ENCODE results near the gene AVPI1.

The AVPI1 gene, protein sequence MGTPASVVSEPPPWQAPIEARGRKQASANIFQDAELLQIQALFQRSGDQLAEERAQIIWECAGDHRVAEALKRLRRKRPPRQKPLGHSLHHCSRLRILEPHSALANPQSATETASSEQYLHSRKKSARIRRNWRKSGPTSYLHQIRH
- total RNA-seq = 2.5 to 11.1 reads per million in 2 donors

- DNase-seq = peak; percentile 95
Observed at GRCh38 chr10:97686962-97687784, at the start of gene AVPI1. TSS of gene AVPI1 (minus strand) at chr10:97687241. CDS start at chr10:97679905, 7,336 bp downstream.

GRCh38 chr10:97736403-97736901 lies 49.4 kb upstream of the AVPI1 start:
- DNase-seq = no peak

GRCh38 chr10:97734021-97734420 lies 47.0 kb upstream of the AVPI1 start:
- DNase-seq = no peak

DNA sequence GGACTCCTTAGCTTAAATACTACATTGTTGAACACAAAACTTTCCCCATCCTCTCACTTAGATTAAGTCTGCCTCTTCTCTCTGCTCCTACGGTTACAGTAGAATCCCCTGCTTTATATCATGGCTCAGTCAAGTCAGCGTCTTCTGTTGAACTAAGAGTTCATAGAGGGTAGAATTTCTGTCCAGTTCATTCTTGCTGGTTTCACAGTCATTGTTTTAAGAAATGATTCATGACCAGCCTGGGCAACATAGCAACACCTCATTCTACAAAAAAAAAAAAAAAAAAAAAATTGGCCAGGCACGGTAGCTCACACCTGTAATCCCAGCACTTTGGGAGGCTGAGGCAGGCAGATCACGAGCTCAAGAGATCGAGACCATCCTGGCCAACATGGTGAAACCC lies 46.2 kb upstream of the AVPI1 start:
- DNase-seq = no peak

GRCh38 chr10:97732052-97732359 lies 45.0 kb upstream of the AVPI1 start:
- no peak for DNase-seq

GRCh38 chr10:97731346-97732051 lies 44.5 kb upstream of the AVPI1 start:
- DNase-seq = peak; percentile 52

GRCh38 chr10:97729014-97729413 lies 42.0 kb upstream of the AVPI1 start:
- DNase-seq = no peak

- DNase-seq = no peak
Observed at GRCh38 chr10:97726636-97727178, 39.7 kb upstream of the AVPI1 start.

GRCh38 chr10:97724341-97724941 lies 37.4 kb upstream of the AVPI1 start:
- DNase-seq = no peak

DNA sequence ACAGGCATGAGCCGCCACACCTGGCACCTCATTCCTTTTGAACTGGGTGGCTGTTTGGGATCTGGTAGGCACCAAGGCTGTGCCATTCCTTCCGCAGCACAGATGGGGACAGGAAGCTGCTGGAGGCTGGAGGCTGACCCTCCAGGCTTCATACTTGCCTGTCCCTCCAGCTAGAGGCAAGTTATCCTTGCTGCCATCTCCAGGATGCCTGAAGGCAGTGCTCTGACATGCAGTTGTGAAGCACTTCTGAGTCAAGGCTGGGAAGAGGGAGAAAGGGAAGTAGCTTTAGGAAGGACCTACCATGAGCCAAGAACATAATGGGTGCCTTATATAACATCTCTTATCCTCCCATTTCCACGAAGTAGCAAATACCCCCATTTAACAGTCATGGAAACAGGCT lies 36.0 kb upstream of the AVPI1 start:
- DNase-seq = no peak

- no peak for DNase-seq
Observed at GRCh38 chr10:97721871-97722780, 35.1 kb upstream of the AVPI1 start.

- DNase-seq = no peak
Observed at GRCh38 chr10:97719602-97720001, 32.6 kb upstream of the AVPI1 start.

- no peak for DNase-seq
Observed at GRCh38 chr10:97718659-97719142, 31.7 kb upstream of the AVPI1 start.

GRCh38 chr10:97718178-97718577 lies 31.1 kb upstream of the AVPI1 start:
- no peak for DNase-seq

DNA sequence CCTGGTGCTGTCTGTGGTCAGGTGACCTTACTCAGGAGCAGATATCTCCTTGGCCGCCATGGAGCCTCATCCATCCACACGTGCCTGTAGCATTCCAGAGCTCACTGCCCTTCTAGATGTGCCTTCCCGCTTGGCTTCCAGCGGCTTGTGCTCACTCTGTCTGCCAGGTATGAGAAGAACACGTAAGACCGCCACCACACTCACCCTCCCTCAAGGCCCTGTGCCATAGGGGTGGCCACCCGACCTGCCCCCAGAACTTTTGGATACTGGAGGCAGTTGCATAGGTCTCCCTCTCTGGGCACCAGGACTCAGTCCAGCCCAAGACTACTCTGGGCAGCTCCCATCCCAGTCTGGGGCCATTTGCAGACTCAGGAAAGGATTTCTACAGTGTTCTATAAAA lies 30.6 kb upstream of the AVPI1 start:
- no peak for DNase-seq

DNA sequence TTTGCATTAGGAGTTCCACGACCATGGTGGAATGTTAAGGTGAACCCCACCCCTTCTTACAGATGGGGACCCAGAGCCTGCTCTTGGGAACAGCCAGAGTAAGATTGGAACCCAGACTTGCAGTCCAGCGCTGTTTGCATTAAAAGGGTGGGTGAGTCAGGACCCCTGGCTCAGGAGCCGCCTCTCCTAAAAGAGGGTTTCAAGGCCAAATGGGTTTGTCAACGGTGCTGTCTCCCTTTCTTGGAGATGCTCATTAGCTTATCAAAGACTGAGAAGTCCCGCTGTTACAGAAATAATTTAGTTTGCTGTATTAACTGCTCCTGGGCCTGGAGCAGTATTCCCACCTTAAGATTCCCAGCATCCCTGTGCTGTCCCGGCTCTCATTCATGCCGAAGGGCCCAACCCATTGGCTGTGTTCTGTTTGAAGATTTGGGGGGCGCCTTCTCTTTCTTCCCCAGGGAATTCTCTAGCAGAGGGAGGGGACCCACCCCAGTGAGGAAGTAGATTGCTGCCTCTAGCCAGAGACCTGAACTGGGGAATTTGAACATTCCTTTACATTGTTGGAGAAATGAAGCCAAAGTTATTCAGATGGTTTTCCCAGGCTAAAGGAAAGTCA lies 28.3 kb upstream of the AVPI1 start:
- DNase-seq = no peak

GRCh38 chr10:97714401-97715258 lies 27.6 kb upstream of the AVPI1 start:
- no peak for DNase-seq

DNA sequence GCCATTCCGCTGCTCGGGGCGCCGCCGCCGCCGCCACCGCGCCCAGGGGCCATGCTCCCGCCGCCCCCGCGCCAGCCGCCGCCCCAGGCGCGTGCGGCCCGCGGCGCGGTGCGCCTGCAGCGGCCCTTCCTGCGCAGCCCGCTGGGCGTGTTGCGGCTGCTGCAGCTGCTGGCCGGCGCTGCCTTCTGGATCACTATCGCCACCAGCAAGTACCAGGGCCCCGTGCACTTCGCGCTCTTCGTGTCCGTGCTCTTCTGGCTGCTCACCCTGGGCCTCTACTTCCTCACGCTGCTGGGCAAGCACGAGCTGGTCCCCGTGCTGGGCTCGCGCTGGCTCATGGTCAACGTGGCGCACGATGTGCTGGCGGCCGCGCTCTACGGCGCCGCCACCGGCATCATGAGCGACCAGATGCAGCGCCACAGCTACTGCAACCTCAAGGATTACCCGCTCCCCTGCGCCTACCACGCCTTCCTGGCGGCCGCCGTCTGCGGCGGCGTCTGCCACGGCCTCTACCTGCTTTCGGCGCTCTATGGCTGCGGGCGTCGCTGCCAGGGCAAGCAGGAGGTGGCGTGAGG lies 26.9 kb upstream of the AVPI1 start:
- DNase-seq = peak; percentile 44

GRCh38 chr10:97713339-97713825 lies 26.3 kb upstream of the AVPI1 start, which contains the start of gene MARVELD1:
TSS of gene MARVELD1 (plus strand) at chr10:97713730. CDS start at chr10:97713877, 147 bp downstream.
- DNase-seq = no peak

All from T-helper 9 cell (primary cell).